Ovary (tissue), 3 donors: ENCODE measurements around the gene HOXC11.

Experiments
- POLR2A ChIP-seq: fragments of 450-650 bp; IDR thresholded peaks from one replicate; pipeline ENCODE4 v1.6.1; 2017; ENCODE audit warnings: antibody characterized with exemption, mild to moderate bottlenecking, moderate library complexity
- TF ChIP-seq, protein P1 (sequence below), 3 donors: fragments of 450-650 bp in 2 of 3; fragments of 200-600 bp in 1 of 3; IDR thresholded peaks; one replicate each; pipeline versions ENCODE4 v1.5.1 to v1.8.0; 2016 to 2022; ENCODE audit warnings: antibody characterized with exemption in 3 of 3, mild to moderate bottlenecking in 1 of 3
- donor health status: DM: no; HTN: no; CAD: no.

DNA sequence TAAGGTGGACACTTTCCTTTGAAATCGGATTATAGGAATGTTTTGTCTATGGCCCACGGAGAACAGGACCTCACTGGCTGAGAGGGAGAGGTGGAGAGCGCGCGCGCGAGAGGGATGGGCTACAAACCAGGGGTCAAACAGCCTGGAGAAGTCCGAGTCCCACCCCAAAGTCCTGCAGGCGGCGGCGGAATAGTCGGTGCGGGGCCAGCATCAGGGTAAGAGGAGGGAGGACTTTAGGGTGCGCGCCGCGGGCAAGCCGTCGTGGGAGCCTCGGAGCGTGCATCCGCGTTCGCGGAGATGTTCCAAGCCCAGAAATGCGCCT, 32.6 kb downstream of the HOXC11 start:
- TF ChIP-seq, protein P1, sequence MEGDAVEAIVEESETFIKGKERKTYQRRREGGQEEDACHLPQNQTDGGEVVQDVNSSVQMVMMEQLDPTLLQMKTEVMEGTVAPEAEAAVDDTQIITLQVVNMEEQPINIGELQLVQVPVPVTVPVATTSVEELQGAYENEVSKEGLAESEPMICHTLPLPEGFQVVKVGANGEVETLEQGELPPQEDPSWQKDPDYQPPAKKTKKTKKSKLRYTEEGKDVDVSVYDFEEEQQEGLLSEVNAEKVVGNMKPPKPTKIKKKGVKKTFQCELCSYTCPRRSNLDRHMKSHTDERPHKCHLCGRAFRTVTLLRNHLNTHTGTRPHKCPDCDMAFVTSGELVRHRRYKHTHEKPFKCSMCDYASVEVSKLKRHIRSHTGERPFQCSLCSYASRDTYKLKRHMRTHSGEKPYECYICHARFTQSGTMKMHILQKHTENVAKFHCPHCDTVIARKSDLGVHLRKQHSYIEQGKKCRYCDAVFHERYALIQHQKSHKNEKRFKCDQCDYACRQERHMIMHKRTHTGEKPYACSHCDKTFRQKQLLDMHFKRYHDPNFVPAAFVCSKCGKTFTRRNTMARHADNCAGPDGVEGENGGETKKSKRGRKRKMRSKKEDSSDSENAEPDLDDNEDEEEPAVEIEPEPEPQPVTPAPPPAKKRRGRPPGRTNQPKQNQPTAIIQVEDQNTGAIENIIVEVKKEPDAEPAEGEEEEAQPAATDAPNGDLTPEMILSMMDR (IDR thresholded peaks at IDR 0.05) = no peak
- TF ChIP-seq POLR2A = no peak
